CD4-positive, alpha-beta memory T cell (primary cell): ENCODE results near the gene ARHGAP24. TPM values are rescaled to one million over a fixed set of nuclear protein-coding genes. Genes with fewer than 3 reads are reported as not detected.

Experiments used
- CTCF ChIA-PET: fragments of 350-600 bp; sonication (Branson Sonifier 250); formaldehyde crosslinking; loops from one replicate; lab custom pipeline; 2021; ENCODE audit warnings: inconsistent platforms; ENCODE audit not compliant: partially characterized antibody; lab: Charles Lee
- POLR2A ChIA-PET: fragments of 350-600 bp; sonication (Branson Sonifier 250); formaldehyde crosslinking; loops from one replicate; lab custom pipeline; 2021; ENCODE audit not compliant: partially characterized antibody; lab: Charles Lee
- DNase-seq, 5 donors: peaks; one replicate each; pipeline versions ENCODE4 v3.0.0 to v3.0.0-alpha.2; 2020 to 2022; ENCODE audit warnings: mixed read lengths in 1 of 5
- H3K27ac ChIP-seq: one replicate; pipeline ENCODE4 v1.7.0; 2013; ENCODE audit warnings: low read depth, low read length
- H3K27me3 ChIP-seq: 2 replicates; pipeline ENCODE4 v1.7.0; 2013; ENCODE audit warnings: mild to moderate bottlenecking, low read length, moderate library complexity; ENCODE audit not compliant: insufficient read depth
- H3K36me3 ChIP-seq: 2 replicates; pipeline ENCODE4 v1.7.0; 2013; ENCODE audit warnings: mild to moderate bottlenecking, low read length, moderate library complexity; ENCODE audit not compliant: insufficient read depth
- H3K4me1 ChIP-seq: 2 replicates; pipeline ENCODE4 v1.7.0; 2013; ENCODE audit warnings: mild to moderate bottlenecking, low read length, moderate library complexity; ENCODE audit not compliant: insufficient read depth
- H3K4me3 ChIP-seq, 2 donors: one replicate each; pipeline ENCODE4 v1.7.0; 2013; ENCODE audit warnings: low read length in 2 of 2, mild to moderate bottlenecking in 1 of 2
- H3K9me3 ChIP-seq, 2 donors: one replicate each; pipeline ENCODE4 v1.7.0; 2013; ENCODE audit warnings: low read length in 2 of 2, control low read depth in 1 of 2; ENCODE audit not compliant: control insufficient read depth in 1 of 2
- H3K27ac Mint-ChIP-seq, 7 donors: one replicate each; pipeline ENCODE4 v1.8.0; 2020 to 2021; ENCODE audit warnings: mixed read lengths in 7 of 7, mild to moderate bottlenecking in 6 of 7, inconsistent platforms in 3 of 7, moderate library complexity in 3 of 7
- H3K27me3 Mint-ChIP-seq, 2 donors: one replicate each; pipeline ENCODE4 v1.8.0; 2020 to 2021; ENCODE audit warnings: mixed read lengths in 2 of 2
- H3K36me3 Mint-ChIP-seq, 2 donors: one replicate each; pipeline ENCODE4 v1.8.0; 2020 to 2021; ENCODE audit warnings: mixed read lengths in 2 of 2, inconsistent platforms in 1 of 2, mild to moderate bottlenecking in 1 of 2
- H3K4me1 Mint-ChIP-seq, 4 donors: one replicate each; pipeline ENCODE4 v1.8.0; 2020 to 2021; ENCODE audit warnings: mixed read lengths in 4 of 4, mild to moderate bottlenecking in 1 of 4
- H3K4me3 Mint-ChIP-seq, 8 donors: one replicate each; pipeline ENCODE4 v1.8.0; 2020 to 2021; ENCODE audit warnings: mixed read lengths in 8 of 8, mild to moderate bottlenecking in 7 of 8, moderate library complexity in 6 of 8, inconsistent platforms in 3 of 8
- H3K9me3 Mint-ChIP-seq, 8 donors: one replicate each; pipeline ENCODE4 v1.8.0; 2020 to 2021; ENCODE audit warnings: mixed read lengths in 8 of 8, mild to moderate bottlenecking in 5 of 8, inconsistent platforms in 3 of 8, moderate library complexity in 1 of 8
- intact Hi-C: fragments of 100-400 bp; cut with micrococcal nuclease; formaldehyde crosslinking; loops from one replicate; pipeline ENCODE4 v1.15.1; 2023
- polyA plus RNA-seq, 2 donors: library from polyadenylated mRNA; unstranded; fragments of 300-500 nt; fragmentation: Illumina TruSeq; gene quantifications; one replicate each; pipeline ENCODE4 v1.2.3, GENCODE V29; 2021
- total RNA-seq, 2 experiments: library from RNA; stranded (reverse); gene quantifications; one replicate each; pipeline ENCODE4 v1.2.3, GENCODE V29; 2021

The ARHGAP24 gene
- total and polyA plus RNA-seq, 4 experiments from 2014 or later: 0.30 TPM; not detected in 3

- no peaks in the 10 kb centered on the region for H3K36me3 ChIP-seq
- POLR2A ChIA-PET: no interaction called here
- CTCF ChIA-PET: no interaction called here
- no peaks in the 10 kb centered on the region for H3K4me1 ChIP-seq
- no peak for DNase-seq
- H3K27me3 ChIP-seq: no peaks in the 10 kb centered on the region
- intact Hi-C loops: no loop called here
- no peaks in the 10 kb centered on the region for H3K9me3 ChIP-seq
- H3K4me3 ChIP-seq: no peak overlapping the region
- Mint-ChIP-seq H3K4me1 (no peaks in the 10 kb centered on the region), H3K9me3 (no peaks in the 10 kb centered on the region), H3K27me3 (no peaks in the 10 kb centered on the region), H3K27ac (no peak overlapping the region), H3K4me3 (no peak overlapping the region), H3K36me3 (no peaks in the 10 kb centered on the region)
- H3K27ac ChIP-seq: no peak overlapping the region
Measured at GRCh38 chr4:85870298-85871083, 395.5 kb downstream of the ARHGAP24 start.

DNA sequence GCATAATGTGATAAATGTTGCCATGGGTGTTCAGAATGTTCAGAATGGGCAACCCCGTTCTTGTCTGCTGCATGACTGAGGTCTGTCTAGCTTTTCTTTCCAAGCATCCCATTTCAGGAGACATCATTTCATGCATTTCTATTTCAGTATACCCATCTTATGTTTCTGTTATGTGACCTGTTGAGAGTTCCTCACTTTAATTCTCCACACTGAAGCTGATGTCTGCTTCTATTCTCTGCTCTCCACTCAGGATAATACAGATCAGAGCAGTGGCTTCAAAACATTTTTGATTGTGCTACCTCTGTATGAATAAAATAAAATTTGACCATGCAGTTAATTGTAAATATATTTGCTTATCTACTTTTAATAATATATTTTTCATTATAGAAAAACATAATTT lies 398.6 kb downstream of the ARHGAP24 start:
- no peak overlapping the region for H3K27ac ChIP-seq
- H3K36me3 ChIP-seq: no peaks in the 10 kb centered on the region
- Mint-ChIP-seq H3K4me3 (no peak overlapping the region), H3K4me1 (no peaks in the 10 kb centered on the region), H3K9me3 (no peaks in the 10 kb centered on the region), H3K27ac (no peak overlapping the region), H3K27me3 (no peaks in the 10 kb centered on the region), H3K36me3 (no peaks in the 10 kb centered on the region)
- no peaks in the 10 kb centered on the region for H3K4me1 ChIP-seq
- intact Hi-C loops: no loop called here
- CTCF ChIA-PET: no interaction called here
- no peak for DNase-seq
- no peaks in the 10 kb centered on the region for H3K9me3 ChIP-seq
- no peak overlapping the region for H3K4me3 ChIP-seq
- no peaks in the 10 kb centered on the region for H3K27me3 ChIP-seq
- POLR2A ChIA-PET: no interaction called here

DNA sequence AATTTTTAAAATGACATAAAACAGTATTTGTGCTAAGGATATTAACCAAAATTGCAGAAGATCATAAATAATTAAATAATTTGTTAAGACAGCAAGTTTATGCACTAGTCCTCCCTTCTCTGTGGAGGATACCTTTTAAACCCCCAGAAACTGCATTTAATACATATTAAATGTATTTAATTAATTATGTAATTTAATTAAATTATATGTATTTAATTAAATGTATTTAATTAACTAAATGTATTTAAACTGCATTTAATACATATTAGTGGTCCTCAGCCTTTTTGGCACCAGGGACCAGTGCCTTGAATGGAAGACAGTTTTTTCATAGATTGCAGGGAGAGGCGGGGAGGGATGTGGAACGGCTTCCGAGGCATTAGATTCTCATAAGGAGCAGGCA lies 404.6 kb downstream of the ARHGAP24 start:
- H3K36me3 Mint-ChIP-seq: no peaks in the 10 kb centered on the region
- intact Hi-C loops: no loop called here
- no peak for DNase-seq
- peaks cover 0 to 2% (median 0%) of the 10 kb centered on the region in 8 donors for H3K9me3 Mint-ChIP-seq
- no peak overlapping the region for H3K4me3 Mint-ChIP-seq
- Histone ChIP-seq H3K27ac (no peak overlapping the region), H3K36me3 (no peaks in the 10 kb centered on the region), H3K27me3 (no peaks in the 10 kb centered on the region), H3K9me3 (no peaks in the 10 kb centered on the region), H3K4me1 (no peaks in the 10 kb centered on the region), H3K4me3 (no peak overlapping the region)
- no peaks in the 10 kb centered on the region for H3K4me1 Mint-ChIP-seq
- ChIA-PET POLR2A (no interaction called here), CTCF (no interaction called here)
- no peak overlapping the region for H3K27ac Mint-ChIP-seq
- H3K27me3 Mint-ChIP-seq: no peaks in the 10 kb centered on the region

DNA sequence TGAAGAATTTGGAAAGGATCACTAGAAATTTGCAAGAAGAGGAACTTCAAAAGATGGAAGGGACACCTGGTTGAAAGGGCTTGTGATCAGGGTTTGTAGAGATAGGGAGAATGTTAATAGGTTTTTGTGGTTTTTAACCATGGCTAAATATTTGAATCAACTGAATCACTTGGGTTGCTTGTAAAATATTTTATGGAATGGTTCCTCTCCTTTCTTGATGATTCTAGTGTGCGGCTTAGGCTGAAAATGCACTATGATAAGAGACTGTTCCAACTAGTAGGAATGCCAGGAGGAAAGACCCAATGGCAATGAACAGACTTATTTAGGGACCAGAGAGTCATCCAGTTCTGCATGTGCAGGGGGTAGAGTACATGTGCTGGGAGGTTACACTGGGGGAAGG lies 408.2 kb downstream of the ARHGAP24 start:
- H3K27me3 Mint-ChIP-seq: no peaks in the 10 kb centered on the region
- H3K27me3 ChIP-seq: no peaks in the 10 kb centered on the region
- H3K9me3 ChIP-seq: no peaks in the 10 kb centered on the region
- no peaks in the 10 kb centered on the region for H3K4me1 Mint-ChIP-seq
- intact Hi-C loops: no loop called here
- H3K4me1 ChIP-seq: no peaks in the 10 kb centered on the region
- H3K36me3 ChIP-seq: no peaks in the 10 kb centered on the region
- H3K4me3 ChIP-seq: no peak overlapping the region
- no peak overlapping the region for H3K27ac ChIP-seq
- DNase-seq: no peak
- H3K4me3 Mint-ChIP-seq: no peak overlapping the region
- peaks cover 0 to 3% (median 0%) of the 10 kb centered on the region in 8 donors for H3K9me3 Mint-ChIP-seq
- H3K36me3 Mint-ChIP-seq: no peaks in the 10 kb centered on the region
- H3K27ac Mint-ChIP-seq: no peak overlapping the region
- CTCF ChIA-PET: no interaction called here
- POLR2A ChIA-PET: no interaction called here

DNA sequence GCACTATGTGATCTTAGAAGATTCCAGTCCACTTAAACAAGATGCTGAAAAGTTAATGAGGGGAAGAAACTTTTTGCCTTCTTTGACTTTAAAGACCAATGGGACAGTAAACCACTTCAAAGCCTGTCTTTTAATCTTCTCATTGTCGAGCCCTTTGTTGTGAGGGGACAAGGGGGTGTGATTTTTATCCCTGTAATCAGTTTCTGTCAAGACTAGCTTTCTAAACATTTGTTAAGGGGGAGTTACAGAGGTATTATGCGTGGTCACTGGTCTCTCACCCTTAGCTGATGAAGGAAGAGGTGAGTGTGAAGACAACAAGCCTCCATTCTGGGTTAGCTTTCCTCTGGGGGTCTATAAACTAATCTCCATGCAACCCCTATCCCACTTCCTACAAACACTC lies 409.3 kb downstream of the ARHGAP24 start:
- Mint-ChIP-seq H3K9me3 (peaks cover 0 to 3% (median 0%) of the 10 kb centered on the region in 8 donors), H3K4me3 (no peak overlapping the region), H3K27ac (no peak overlapping the region), H3K36me3 (no peaks in the 10 kb centered on the region), H3K4me1 (no peaks in the 10 kb centered on the region), H3K27me3 (no peaks in the 10 kb centered on the region)
- no peaks in the 10 kb centered on the region for H3K4me1 ChIP-seq
- H3K9me3 ChIP-seq: no peaks in the 10 kb centered on the region
- H3K36me3 ChIP-seq: no peaks in the 10 kb centered on the region
- intact Hi-C loops: no loop called here
- no peaks in the 10 kb centered on the region for H3K27me3 ChIP-seq
- H3K27ac ChIP-seq: no peak overlapping the region
- POLR2A ChIA-PET: no interaction called here
- CTCF ChIA-PET: no interaction called here
- no peak overlapping the region for H3K4me3 ChIP-seq
- DNase-seq: no peak

- Histone ChIP-seq H3K27me3 (no peaks in the 10 kb centered on the region), H3K36me3 (no peaks in the 10 kb centered on the region), H3K27ac (no peak overlapping the region), H3K9me3 (no peaks in the 10 kb centered on the region), H3K4me3 (no peak overlapping the region), H3K4me1 (no peaks in the 10 kb centered on the region)
- peaks cover 0 to 2% (median 0%) of the 10 kb centered on the region in 8 donors for H3K9me3 Mint-ChIP-seq
- POLR2A ChIA-PET: no interaction called here
- no peaks in the 10 kb centered on the region for H3K27me3 Mint-ChIP-seq
- DNase-seq: no peak
- intact Hi-C loops: no loop called here
- H3K27ac Mint-ChIP-seq: no peak overlapping the region
- no peaks in the 10 kb centered on the region for H3K36me3 Mint-ChIP-seq
- H3K4me3 Mint-ChIP-seq: no peak overlapping the region
- CTCF ChIA-PET: no interaction called here
- no peaks in the 10 kb centered on the region for H3K4me1 Mint-ChIP-seq
Measured at GRCh38 chr4:85886665-85887064, 411.7 kb downstream of the ARHGAP24 start.

DNA sequence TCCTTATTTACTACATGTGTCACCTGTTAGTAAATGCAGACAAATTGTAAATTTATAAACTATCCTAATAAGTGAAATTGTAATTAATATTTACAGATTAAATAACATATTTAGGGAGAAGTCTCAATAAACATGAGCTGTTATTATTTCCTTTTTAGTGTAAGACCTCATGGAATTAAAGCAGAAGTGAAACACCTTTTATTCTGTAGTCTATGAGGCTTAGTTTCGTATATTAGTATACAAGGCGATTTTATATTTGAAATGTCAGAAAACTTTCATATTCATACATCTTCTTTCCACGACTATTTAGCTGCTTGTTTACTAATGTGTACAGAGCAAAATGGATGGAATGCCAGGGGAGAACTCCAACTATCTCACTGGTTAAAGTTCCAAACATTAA lies 414.4 kb downstream of the ARHGAP24 start:
- POLR2A ChIA-PET: no interaction called here
- Histone ChIP-seq H3K9me3 (no peaks in the 10 kb centered on the region), H3K27me3 (no peaks in the 10 kb centered on the region), H3K4me3 (no peak overlapping the region), H3K27ac (no peak overlapping the region), H3K36me3 (no peaks in the 10 kb centered on the region), H3K4me1 (no peaks in the 10 kb centered on the region)
- Mint-ChIP-seq H3K9me3 (peaks cover 0 to 4% (median under 1%) of the 10 kb centered on the region in 8 donors), H3K36me3 (no peaks in the 10 kb centered on the region), H3K4me3 (no peak overlapping the region), H3K27me3 (no peaks in the 10 kb centered on the region), H3K4me1 (no peaks in the 10 kb centered on the region), H3K27ac (no peak overlapping the region)
- no peak for DNase-seq
- intact Hi-C loops: no loop called here
- CTCF ChIA-PET: no interaction called here
